GM12801 (cell line): ENCODE results near the gene GALNT17.

Experiments
- TF ChIP-seq, protein P1 (sequence below): IDR thresholded peaks from one replicate; pipeline ENCODE4 v1.5.1; 2011; ENCODE audit warnings: control low read depth; ENCODE audit not compliant: insufficient read length; ENCODE audit errors: extremely low read depth

GALNT17 gene

DNA sequence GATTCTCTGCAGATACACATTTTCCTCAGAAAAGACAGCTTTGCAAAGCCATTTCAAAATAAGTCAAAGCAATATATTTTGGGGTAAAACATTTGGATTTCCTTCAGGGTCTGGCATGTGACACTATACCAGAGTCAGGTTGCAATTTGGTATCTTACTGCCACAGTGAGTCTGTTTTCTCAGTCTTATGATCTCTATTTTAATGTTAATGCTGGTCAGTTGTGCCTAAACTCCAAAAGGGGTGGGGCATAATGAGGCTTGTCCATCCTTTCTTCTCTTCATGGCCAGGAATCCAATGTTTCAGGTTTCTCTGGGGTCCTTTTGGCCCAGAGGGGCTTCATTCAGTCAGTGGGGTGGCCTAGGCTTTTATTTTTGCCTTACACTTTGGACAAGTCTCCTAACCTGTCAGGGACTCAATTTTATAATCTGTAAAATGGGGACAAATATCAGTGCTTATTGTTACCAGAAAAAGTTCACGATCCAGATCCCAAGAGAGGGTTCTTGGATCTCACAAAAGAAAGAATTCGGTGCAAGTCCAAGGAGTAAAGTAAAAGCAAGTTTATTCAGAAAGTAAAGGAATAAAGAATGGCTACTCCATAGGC is 341.5 kb downstream of the GALNT17 start:
- TF ChIP-seq, protein P1, sequence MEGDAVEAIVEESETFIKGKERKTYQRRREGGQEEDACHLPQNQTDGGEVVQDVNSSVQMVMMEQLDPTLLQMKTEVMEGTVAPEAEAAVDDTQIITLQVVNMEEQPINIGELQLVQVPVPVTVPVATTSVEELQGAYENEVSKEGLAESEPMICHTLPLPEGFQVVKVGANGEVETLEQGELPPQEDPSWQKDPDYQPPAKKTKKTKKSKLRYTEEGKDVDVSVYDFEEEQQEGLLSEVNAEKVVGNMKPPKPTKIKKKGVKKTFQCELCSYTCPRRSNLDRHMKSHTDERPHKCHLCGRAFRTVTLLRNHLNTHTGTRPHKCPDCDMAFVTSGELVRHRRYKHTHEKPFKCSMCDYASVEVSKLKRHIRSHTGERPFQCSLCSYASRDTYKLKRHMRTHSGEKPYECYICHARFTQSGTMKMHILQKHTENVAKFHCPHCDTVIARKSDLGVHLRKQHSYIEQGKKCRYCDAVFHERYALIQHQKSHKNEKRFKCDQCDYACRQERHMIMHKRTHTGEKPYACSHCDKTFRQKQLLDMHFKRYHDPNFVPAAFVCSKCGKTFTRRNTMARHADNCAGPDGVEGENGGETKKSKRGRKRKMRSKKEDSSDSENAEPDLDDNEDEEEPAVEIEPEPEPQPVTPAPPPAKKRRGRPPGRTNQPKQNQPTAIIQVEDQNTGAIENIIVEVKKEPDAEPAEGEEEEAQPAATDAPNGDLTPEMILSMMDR, result no peak

DNA sequence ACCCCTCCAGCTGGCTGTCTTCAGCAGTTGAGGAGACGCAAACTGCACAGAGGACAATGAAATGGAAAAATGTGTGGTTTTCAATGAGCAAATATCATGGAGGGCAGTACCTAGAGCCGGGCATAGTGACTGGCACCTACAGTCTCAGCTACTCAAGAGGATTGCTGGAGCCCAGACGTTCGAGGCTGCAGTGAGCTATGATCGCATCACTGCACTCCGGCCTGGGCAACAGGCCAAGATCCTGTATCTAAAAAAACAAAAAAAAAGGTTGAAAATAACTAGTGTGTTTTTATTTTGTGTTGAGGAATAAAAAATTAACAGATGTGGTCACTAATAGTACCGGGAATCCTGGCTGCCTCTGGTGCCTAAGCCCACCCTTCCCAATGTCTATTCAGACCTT is 345.5 kb downstream of the GALNT17 start:
- TF ChIP-seq, protein P1, result no peak

DNA sequence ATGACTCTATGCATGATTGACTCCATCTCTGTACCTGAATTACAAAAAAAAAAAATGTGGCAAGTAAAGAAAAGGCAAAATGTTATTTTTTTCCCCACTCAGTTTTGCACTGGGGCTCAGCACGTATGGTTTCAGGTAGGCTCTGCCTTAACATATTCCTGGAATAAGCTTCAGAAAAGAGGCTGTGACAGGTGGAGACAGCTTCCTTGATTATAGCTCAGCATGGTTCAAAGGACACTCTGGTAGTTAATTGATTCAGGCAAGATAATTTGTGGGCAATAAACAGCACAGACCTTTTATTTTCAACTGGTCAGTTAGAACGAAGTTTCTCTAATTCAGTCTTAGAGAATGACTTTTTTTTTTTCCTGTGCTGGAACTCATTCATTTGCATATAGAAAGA is 347.3 kb downstream of the GALNT17 start:
- TF ChIP-seq, protein P1, result no peak

DNA sequence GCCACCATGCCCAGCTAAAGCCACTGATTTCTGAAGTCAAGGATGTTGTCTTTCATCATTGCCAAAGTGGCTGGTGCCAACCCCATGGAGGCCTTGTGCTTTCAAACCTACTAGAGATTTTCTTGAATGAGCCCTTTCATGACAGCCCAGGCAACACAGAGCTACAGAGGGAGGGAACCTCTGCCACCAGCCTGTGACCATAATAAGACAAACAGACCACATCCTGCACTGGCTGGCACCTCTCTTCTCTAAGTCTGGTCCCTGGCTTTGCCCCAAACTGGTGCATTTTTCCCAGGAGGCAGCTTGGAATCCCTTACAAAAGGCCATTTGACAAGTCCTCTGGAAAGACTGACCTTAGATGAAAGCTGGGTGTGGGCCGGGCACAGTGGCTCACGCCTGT is 348.8 kb downstream of the GALNT17 start:
- TF ChIP-seq, protein P1, result no peak

DNA sequence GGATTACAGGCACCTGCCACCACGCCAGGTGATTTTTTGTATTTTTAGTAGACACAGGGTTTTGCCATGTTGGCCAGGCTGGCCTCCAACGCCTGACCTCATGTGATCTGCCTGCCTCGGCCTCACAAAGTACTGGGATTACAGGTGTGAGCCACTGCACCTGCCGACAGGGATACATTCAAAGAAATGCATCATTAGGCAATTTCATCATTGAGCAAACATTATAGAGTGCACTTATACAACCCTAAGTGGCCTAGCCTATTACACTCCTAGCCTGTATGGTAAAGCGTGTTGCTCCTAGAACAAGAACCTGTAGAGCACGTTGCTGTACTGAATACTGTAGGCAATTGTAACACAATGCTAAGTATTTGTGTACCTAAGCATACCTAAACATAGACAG is 350.3 kb downstream of the GALNT17 start:
- TF ChIP-seq, protein P1, result no peak

DNA sequence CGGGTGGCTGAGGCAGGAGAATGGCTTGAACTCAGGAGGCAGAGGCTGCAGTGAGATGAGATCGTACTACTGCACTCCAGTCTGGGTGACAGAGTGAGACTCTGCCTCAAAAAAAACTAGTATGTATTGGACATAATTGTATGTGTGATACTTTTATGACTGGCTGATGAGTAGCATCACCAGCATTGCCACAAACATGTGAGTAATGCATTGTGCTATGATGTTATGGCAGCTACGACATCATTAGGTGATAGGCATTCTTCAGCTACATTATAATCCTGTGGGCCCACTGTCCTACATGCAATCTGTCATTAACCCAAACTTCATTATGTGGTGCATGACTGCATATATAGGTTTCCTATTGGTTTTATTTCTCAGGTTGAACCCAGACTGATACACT is 352.4 kb downstream of the GALNT17 start:
- TF ChIP-seq, protein P1, result no peak

DNA sequence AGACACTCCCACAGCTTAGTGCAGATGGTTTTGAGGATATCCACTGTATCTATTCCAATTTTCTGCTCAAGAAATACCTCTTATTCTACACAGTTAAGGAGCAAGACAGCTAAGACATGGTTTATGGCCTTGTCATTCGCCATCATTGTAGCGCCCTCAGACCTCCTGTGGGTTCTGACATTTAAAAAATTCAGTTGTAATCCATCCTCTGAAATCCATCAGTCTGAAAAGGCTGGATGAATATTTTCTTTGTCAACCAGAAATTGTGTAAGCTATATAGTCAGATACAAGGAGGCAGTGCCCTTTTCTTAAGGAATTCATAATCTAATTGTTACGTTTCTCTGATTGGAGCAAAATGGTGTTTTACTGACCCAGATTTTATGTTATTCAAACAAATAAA is 353.6 kb downstream of the GALNT17 start:
- TF ChIP-seq, protein P1, result no peak
